H9 (cell line): ENCODE results near the gene PLCG1. TPM values are rescaled to one million over a fixed set of nuclear protein-coding genes. Genes with fewer than 3 reads are reported as not detected.

Experiments
- DNase-seq: peaks from one replicate; pipeline ENCODE4 v3.0.0-alpha.2; 2017
- H2AFZ ChIP-seq: one replicate; pipeline ENCODE4 v1.6.1; 2013; ENCODE audit warnings: mild to moderate bottlenecking, low read length, control low read depth, moderate library complexity
- H2AK5ac ChIP-seq: 2 replicates; pipeline ENCODE4 v1.6.1; 2013; ENCODE audit warnings: low read length, control low read depth, mixed read lengths; ENCODE audit not compliant: insufficient read length
- H2BK120ac ChIP-seq: one replicate; pipeline ENCODE4 v1.6.1; 2013; ENCODE audit warnings: low read depth, mild to moderate bottlenecking, low read length, control low read depth, inconsistent platforms; ENCODE audit not compliant: poor library complexity, severe bottlenecking
- H2BK12ac ChIP-seq: 2 replicates; pipeline ENCODE4 v1.6.1; 2013; ENCODE audit warnings: low read length, control low read depth, mixed read lengths, low read depth; ENCODE audit not compliant: insufficient read length
- H2BK15ac ChIP-seq: 2 replicates; pipeline ENCODE4 v1.6.1; 2013; ENCODE audit warnings: low read depth, low read length, control low read depth
- H2BK20ac ChIP-seq: one replicate; pipeline ENCODE4 v1.6.1; 2013; ENCODE audit warnings: low read depth, mild to moderate bottlenecking, low read length, control low read depth, inconsistent platforms; ENCODE audit not compliant: poor library complexity, severe bottlenecking
- H2BK5ac ChIP-seq: 2 replicates; pipeline ENCODE4 v1.6.1; 2013; ENCODE audit warnings: low read length, control low read depth, mixed read lengths; ENCODE audit not compliant: insufficient read length
- H3K14ac ChIP-seq: 2 replicates; pipeline ENCODE4 v1.6.1; 2013; ENCODE audit warnings: low read length, control low read depth; ENCODE audit not compliant: insufficient read depth
- H3K18ac ChIP-seq: 2 replicates; pipeline ENCODE4 v1.6.1; 2013; ENCODE audit warnings: low read depth, mild to moderate bottlenecking, mixed read lengths, low read length, control low read depth; ENCODE audit not compliant: insufficient read length
- H3K23ac ChIP-seq: 2 replicates; pipeline ENCODE4 v1.6.1; 2013; ENCODE audit warnings: low read length, control low read depth, mixed read lengths, low read depth; ENCODE audit not compliant: insufficient read length
- H3K23me2 ChIP-seq: 2 replicates; pipeline ENCODE4 v1.6.1; 2013; ENCODE audit warnings: low read depth, mild to moderate bottlenecking, mixed read lengths, low read length, control low read depth; ENCODE audit not compliant: insufficient read length, poor library complexity, severe bottlenecking
- H3K27ac ChIP-seq: 2 replicates; pipeline ENCODE4 v1.5.1; 2013; ENCODE audit warnings: low read length, control low read depth, mixed read lengths, low read depth; ENCODE audit not compliant: insufficient read length
- H3K27me3 ChIP-seq: 2 replicates; pipeline ENCODE4 v1.6.1; 2013; ENCODE audit warnings: low read length, control low read depth, inconsistent platforms; ENCODE audit not compliant: insufficient read depth
- H3K4ac ChIP-seq: 2 replicates; pipeline ENCODE4 v1.6.1; 2013; ENCODE audit warnings: low read depth, mild to moderate bottlenecking, control low read depth, inconsistent platforms, low read length, moderate library complexity
- H3K4me1 ChIP-seq: 2 replicates; pipeline ENCODE4 v1.6.1; 2013; ENCODE audit warnings: low read length, control low read depth, inconsistent platforms; ENCODE audit not compliant: insufficient read depth
- H3K4me2 ChIP-seq: 2 replicates; pipeline ENCODE4 v1.6.1; 2013; ENCODE audit warnings: low read length, control low read depth, mixed read lengths; ENCODE audit not compliant: insufficient read length, insufficient read depth
- H3K56ac ChIP-seq: 2 replicates; pipeline ENCODE4 v1.6.1; 2013; ENCODE audit warnings: low read depth, mild to moderate bottlenecking, mixed read lengths, low read length, control low read depth; ENCODE audit not compliant: insufficient read length
- H3K79me1 ChIP-seq: 2 replicates; pipeline ENCODE4 v1.6.1; 2013; ENCODE audit warnings: low read depth, mild to moderate bottlenecking, moderate library complexity, low read length, control low read depth, inconsistent platforms; ENCODE audit not compliant: insufficient read depth, poor library complexity, severe bottlenecking
- H3K79me2 ChIP-seq: 2 replicates; pipeline ENCODE4 v1.6.1; 2013; ENCODE audit warnings: low read length, control low read depth, inconsistent platforms; ENCODE audit not compliant: insufficient read depth
- H3K9ac ChIP-seq: 2 replicates; pipeline ENCODE4 v1.6.1; 2013; ENCODE audit warnings: low read length, control low read depth, mixed read lengths; ENCODE audit not compliant: insufficient read length; ENCODE audit errors: extremely low read depth
- H3K9me3 ChIP-seq: one replicate; pipeline ENCODE4 v1.6.1; 2013; ENCODE audit warnings: low read depth, low read length, inconsistent platforms; ENCODE audit not compliant: control insufficient read depth
- H3T11ph ChIP-seq: one replicate; pipeline ENCODE4 v1.6.1; 2013; ENCODE audit warnings: mild to moderate bottlenecking, low read length, control low read depth, inconsistent platforms
- H4K20me1 ChIP-seq: one replicate; pipeline ENCODE4 v1.6.1; 2013; ENCODE audit not compliant: control insufficient read depth, insufficient read length, insufficient read depth
- H4K5ac ChIP-seq: 2 replicates; pipeline ENCODE4 v1.6.1; 2013; ENCODE audit warnings: low read depth, mild to moderate bottlenecking, mixed read lengths, low read length, control low read depth; ENCODE audit not compliant: insufficient read length
- H4K8ac ChIP-seq: replicated peaks from 2 replicates; pipeline ENCODE4 v1.6.1; 2013; ENCODE audit warnings: low read length, control low read depth, mixed read lengths, low read depth; ENCODE audit not compliant: insufficient read length
- H4K91ac ChIP-seq: 2 replicates; pipeline ENCODE4 v1.6.1; 2013; ENCODE audit warnings: low read depth, mild to moderate bottlenecking, moderate library complexity, mixed read lengths, low read length, control low read depth; ENCODE audit not compliant: insufficient read length
- H3K27ac Mint-ChIP-seq, 3 experiments: 2 replicates in 2 of 3; 3 replicates in 1 of 3; pipeline ENCODE4 v1.8.0; 2020 to 2021; ENCODE audit warnings: mixed read lengths in 3 of 3, mild to moderate bottlenecking in 1 of 3, moderate library complexity in 1 of 3
- H3K27me3 Mint-ChIP-seq: 2 replicates; pipeline ENCODE4 v1.8.0; 2021; ENCODE audit warnings: low read depth, mild to moderate bottlenecking, moderate library complexity, mixed read lengths
- H3K36me3 Mint-ChIP-seq, 3 experiments: 2 replicates in 2 of 3; 3 replicates in 1 of 3; pipeline ENCODE4 v1.8.0; 2020 to 2021; ENCODE audit warnings: low read depth in 3 of 3, mixed read lengths in 3 of 3; ENCODE audit not compliant: insufficient read depth in 1 of 3
- H3K4me1 Mint-ChIP-seq, 2 experiments: 2 replicates each; pipeline ENCODE4 v1.8.0; 2020; ENCODE audit warnings: mixed read lengths in 2 of 2
- H3K4me3 Mint-ChIP-seq, 2 experiments: 2 replicates in 1 of 2; 3 replicates in 1 of 2; pipeline ENCODE4 v1.8.0; 2020 to 2021; ENCODE audit warnings: mild to moderate bottlenecking in 2 of 2, mixed read lengths in 2 of 2, moderate library complexity in 1 of 2
- H3K9me3 Mint-ChIP-seq, 2 experiments: 2 replicates in 1 of 2; 3 replicates in 1 of 2; pipeline ENCODE4 v1.8.0; 2020; ENCODE audit warnings: mild to moderate bottlenecking in 2 of 2, mixed read lengths in 2 of 2, moderate library complexity in 1 of 2
- CTCF ChIP-seq: fragments of 200-600 bp; sonication (generic); conservative IDR thresholded peaks from 3 replicates; pipeline ENCODE4 v1.8.0; 2021; ENCODE audit warnings: antibody characterized with exemption, mild to moderate bottlenecking
- WGBS: extraction: QIAGEN DNeasy Blood & Tissue Kit; methylation state at CpG from one replicate; pipeline ENCODE4 v1.1.7; 2013; ENCODE audit warnings: missing lambda C conversion rate, low lambda C conversion rate, mixed read lengths; ENCODE audit not compliant: insufficient read length; ENCODE audit errors: extremely low coverage; 5-methylcytosine and 5-hydroxymethylcytosine counted together
- total RNA-seq: library from RNA; stranded (reverse); gene quantifications from 2 replicates; pipeline ENCODE4 v1.2.1, GENCODE V29; 2021

Gene PLCG1
- total RNA-seq, 1 experiment from 2014 or later: 171 TPM

GRCh38 chr20:41119614-41120561 is 17.5 kb upstream of the PLCG1 start:
- Histone ChIP-seq H3K4ac (no peak overlapping the region), H3K9me3 (no peaks in the 10 kb centered on the region), H3K4me1 (no peaks in the 10 kb centered on the region), H2BK20ac (no peak overlapping the region), H2BK15ac (no peak overlapping the region), H3K79me1 (no peaks in the 10 kb centered on the region), H2BK5ac (no peak overlapping the region), H2BK120ac (no peak overlapping the region), H2BK12ac (no peak overlapping the region), H3K9ac (no peak overlapping the region), H3K18ac (no peak overlapping the region), H4K20me1 (no peaks in the 10 kb centered on the region), H3K27ac (no peak overlapping the region), H2AK5ac (no peak overlapping the region), H3K14ac (no peak overlapping the region), H3T11ph (no peak overlapping the region), H4K5ac (no peak overlapping the region), H3K79me2 (no peaks in the 10 kb centered on the region; the same call in 1 of the 2 replicates), H4K8ac (no peak overlapping the region), H3K27me3 (no peaks in the 10 kb centered on the region), H3K56ac (no peak overlapping the region), H3K23me2 (no peaks in the 10 kb centered on the region), H3K4me2 (no peak overlapping the region), H3K23ac (no peak overlapping the region), H2AFZ (no peak overlapping the region), H4K91ac (no peak overlapping the region)
- Mint-ChIP-seq H3K9me3 (no peaks in the 10 kb centered on the region), H3K36me3 (peaks cover 48 to 86% (median 85%) of the 10 kb centered on the region in 3 experiments; a peak in 6 of 7 replicates), H3K4me3 (no peak overlapping the region), H3K4me1 (no peaks in the 10 kb centered on the region), H3K27ac (no peak overlapping the region; a peak in 1 of 7 replicates), H3K27me3 (no peaks in the 10 kb centered on the region)
- no peak for DNase-seq
- no peak for TF ChIP-seq CTCF
- WGBS: no CpG with 5 or more reads among the region's 7 CpGs
